ENCODE measurements around the gene NQO2. TPM values are rescaled to one million over a fixed set of nuclear protein-coding genes. Genes with fewer than 3 reads are reported as not detected.

Gene NQO2
- total RNA-seq, 1 donor: 14.5 TPM

DNA sequence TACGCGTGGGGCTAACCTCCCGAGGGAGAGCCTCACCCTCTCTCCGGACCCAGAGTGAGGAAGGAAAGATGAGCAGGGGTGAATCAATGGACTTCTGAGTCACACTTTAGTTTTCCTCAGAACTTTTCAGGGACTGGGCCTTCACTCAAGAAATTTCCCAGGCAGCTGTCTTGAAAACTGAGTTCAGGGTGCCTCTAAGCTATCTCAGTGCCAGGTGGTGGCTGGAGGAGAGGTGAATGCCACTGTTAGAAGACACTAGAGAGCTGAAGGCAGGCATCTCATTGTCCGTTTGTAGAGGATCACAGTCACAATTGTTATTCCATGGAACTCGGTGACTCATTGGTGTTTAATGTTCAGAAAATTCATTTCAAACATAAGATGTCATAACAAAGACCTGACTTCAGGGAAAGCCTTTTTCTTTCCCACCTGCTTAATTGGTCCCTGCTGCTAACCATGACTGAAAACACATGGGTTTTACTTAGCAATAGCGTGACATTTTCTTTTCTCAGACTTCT is 23.1 kb upstream of the NQO2 start:
- H3K4me3 ChIP-seq (ENCODE audit: low read length): no peak overlapping the region

DNA sequence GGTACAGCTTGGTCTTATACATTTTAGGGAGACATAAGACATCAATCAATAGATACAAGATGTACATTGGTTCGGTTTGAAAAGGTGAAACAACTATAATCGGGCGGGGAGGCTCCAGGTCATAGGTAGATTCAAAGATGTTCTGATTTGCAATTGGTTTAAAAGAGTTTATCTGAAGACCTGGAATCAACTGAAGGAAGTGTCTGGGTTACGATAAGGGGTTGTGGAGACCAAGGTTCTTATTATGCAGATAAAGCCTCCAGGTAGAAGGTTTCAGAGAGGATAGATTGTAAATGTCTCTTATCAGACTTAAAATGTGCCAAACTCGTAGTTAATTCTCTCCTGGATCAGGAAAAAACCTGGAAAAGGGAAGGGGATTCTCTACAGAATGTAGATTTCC is 22.4 kb upstream of the NQO2 start:
- H3K4me3 ChIP-seq (ENCODE audit: low read length): no peak overlapping the region
- peaks cover 42% of the 10 kb centered on the region for H3K4me1 ChIP-seq (ENCODE audit: insufficient read depth, low read length)
- no peaks in the 10 kb centered on the region for H3K27me3 ChIP-seq (ENCODE audit: insufficient read depth, low read length)
- H3K9me3 ChIP-seq (ENCODE audit: low read depth, low read length): no peaks in the 10 kb centered on the region

More for the DNA sequence above, 23.1 kb upstream of the NQO2 start:
- Histone ChIP-seq H3K27me3 (ENCODE audit: insufficient read depth, low read length) (no peaks in the 10 kb centered on the region), H3K4me1 (ENCODE audit: insufficient read depth, low read length) (peaks cover 42% of the 10 kb centered on the region), H3K9me3 (ENCODE audit: low read depth, low read length) (no peaks in the 10 kb centered on the region)

DNA sequence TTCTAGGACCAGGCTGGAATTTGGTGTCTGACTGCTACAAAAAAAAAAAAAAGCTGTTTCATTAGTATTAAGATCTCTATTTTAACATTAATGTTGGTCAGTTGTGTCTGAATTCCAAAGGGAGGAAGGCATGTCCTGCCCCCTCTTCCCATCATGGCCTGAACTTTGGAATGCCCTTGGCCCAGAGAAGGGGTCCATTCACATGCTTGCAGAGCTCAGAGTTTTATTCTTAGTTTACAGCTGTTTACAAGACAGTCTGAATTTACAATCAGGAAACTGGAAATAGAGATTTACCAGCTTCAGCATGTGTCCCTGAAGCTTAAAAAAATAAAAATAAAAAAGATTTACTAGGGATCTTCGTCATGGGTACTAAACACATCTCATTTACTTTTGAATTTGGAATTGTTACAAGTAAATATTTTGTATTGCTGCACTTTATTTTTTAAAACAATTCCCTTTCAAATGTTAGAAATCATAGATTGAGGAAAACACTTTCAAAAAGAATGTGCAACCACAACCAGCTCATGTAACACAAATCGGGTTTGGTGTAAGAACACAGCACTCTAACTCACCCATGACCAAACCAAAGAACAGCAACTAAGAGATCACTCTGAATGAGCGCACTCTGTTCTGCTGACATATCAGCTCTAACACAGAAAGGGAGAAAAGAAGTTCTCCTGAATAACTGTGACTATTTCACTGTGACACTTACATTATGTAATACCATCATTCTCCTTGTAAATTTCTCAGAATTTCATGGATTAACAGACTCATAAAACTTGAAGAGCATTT is 21.7 kb upstream of the NQO2 start:
- H3K4me1 ChIP-seq (ENCODE audit: insufficient read depth, low read length): peaks cover 46% of the 10 kb centered on the region
- H3K4me3 ChIP-seq (ENCODE audit: low read length): no peak overlapping the region
- no peaks in the 10 kb centered on the region for H3K27me3 ChIP-seq (ENCODE audit: insufficient read depth, low read length)
- no peaks in the 10 kb centered on the region for H3K9me3 ChIP-seq (ENCODE audit: low read depth, low read length)

DNA sequence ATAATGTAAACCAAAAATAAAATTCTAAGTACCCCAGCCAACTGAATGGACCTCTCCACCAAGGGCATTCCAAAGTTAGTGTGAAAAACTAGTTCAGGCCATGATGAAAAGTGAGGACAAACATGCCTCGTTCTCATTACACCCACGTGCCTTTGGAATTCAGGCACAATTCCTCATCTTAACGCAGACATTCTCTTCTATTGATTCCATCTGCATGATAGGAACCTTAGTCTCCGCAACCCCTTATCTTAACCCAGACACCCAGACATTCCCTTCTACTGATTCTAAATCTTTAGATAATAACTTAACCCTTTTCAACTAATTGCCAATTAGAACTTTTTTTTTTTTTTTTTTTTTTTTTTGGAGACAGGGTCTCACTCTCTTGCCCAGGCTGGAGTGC is 20.8 kb upstream of the NQO2 start:
- H3K4me3 ChIP-seq (ENCODE audit: low read length): no peak overlapping the region
- H3K27me3 ChIP-seq (ENCODE audit: insufficient read depth, low read length): no peaks in the 10 kb centered on the region
- H3K4me1 ChIP-seq (ENCODE audit: insufficient read depth, low read length): peaks cover 47% of the 10 kb centered on the region
- no peaks in the 10 kb centered on the region for H3K9me3 ChIP-seq (ENCODE audit: low read depth, low read length)

DNA sequence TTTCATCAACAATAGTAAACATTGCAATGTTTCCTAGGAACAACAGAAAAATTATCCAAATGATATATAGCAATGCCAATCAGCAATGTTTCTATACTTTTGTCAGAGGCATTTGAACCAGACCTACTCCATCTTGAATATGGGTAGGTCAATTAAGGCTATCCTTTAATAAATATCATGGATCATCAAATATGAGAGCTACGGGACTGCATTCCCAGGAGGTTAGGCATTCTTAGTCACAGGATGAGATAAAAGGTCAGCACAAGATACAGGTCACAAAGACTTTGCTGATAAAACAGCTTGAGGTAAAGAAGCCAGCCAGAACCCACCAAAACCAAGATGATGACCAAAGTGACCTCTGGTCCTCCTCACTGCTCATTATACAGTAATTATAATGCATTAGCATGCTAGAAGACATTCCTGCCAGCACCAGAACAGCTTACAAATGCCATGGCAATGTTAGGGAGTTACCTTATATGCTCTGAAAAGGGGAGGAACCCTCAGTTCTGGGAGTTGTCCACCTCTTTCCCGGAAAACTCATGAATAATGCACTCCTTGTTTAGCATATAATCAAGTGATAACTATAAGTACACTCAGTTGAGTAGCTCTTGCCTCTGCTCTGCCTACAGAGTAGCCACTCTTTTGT is 19.8 kb upstream of the NQO2 start:
- Histone ChIP-seq H3K4me1 (ENCODE audit: insufficient read depth, low read length) (peaks cover 47% of the 10 kb centered on the region), H3K9me3 (ENCODE audit: low read depth, low read length) (no peaks in the 10 kb centered on the region), H3K4me3 (ENCODE audit: low read length) (no peak overlapping the region), H3K27me3 (ENCODE audit: insufficient read depth, low read length) (no peaks in the 10 kb centered on the region)

DNA sequence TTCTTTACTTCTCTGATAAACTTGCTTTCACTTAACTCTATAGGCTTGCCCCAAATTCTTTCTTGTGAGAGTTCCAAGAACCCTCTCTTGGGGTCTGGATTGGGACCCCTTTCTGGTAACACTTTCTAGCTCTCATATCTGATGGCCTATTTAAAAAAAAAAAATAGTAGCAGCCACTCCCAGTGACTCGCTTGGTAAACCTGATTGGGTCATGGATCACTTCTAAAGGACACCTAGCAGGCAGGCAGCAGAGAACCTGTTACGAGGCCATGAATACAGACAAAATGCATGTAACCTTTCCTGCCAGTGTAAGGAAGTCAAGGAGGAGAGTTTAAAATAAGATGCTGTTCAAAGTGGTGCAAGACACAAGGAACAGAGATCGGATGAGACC is 19.2 kb upstream of the NQO2 start:
- H3K4me3 ChIP-seq (ENCODE audit: low read length): no peak overlapping the region
- H3K9me3 ChIP-seq (ENCODE audit: low read depth, low read length): no peaks in the 10 kb centered on the region
- peaks cover 47% of the 10 kb centered on the region for H3K4me1 ChIP-seq (ENCODE audit: insufficient read depth, low read length)
- H3K27me3 ChIP-seq (ENCODE audit: insufficient read depth, low read length): no peaks in the 10 kb centered on the region

DNA sequence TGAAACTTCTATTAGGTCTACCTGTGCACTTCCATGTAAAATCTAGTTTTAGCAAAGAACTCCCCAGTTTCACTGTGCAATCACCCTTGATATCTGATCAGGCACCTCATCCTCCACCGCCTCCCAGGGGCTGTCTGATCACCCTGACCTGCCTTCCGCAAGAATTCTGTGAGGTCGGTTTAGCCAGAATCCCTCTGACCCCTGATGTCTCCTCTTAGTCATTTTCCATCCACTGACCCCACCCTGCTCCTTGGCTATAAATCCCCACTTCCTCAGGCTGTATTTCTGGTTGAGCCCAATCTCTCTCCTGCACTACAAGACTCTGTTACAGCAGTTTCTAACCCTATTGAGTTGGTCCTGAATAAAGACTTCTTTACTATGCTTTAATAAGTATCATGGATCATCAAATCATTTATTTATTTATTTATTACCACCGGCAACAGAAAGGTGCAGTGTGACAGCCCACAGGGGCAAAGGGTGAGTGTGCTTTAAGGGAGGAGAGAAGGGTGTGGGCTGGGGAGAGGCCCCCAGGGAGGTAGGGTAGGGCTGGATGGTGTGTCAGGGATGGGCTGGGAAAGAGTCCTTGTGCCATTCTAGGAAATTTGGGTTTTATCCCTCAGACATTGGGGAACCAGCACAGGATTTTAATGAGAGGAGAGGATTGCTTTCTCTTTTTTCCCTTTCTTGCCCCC is 17.1 kb upstream of the NQO2 start:
- Histone ChIP-seq H3K4me3 (ENCODE audit: low read length) (no peak overlapping the region), H3K4me1 (ENCODE audit: insufficient read depth, low read length) (peaks cover 40% of the 10 kb centered on the region), H3K27me3 (ENCODE audit: insufficient read depth, low read length) (no peaks in the 10 kb centered on the region), H3K9me3 (ENCODE audit: low read depth, low read length) (no peaks in the 10 kb centered on the region)

DNA sequence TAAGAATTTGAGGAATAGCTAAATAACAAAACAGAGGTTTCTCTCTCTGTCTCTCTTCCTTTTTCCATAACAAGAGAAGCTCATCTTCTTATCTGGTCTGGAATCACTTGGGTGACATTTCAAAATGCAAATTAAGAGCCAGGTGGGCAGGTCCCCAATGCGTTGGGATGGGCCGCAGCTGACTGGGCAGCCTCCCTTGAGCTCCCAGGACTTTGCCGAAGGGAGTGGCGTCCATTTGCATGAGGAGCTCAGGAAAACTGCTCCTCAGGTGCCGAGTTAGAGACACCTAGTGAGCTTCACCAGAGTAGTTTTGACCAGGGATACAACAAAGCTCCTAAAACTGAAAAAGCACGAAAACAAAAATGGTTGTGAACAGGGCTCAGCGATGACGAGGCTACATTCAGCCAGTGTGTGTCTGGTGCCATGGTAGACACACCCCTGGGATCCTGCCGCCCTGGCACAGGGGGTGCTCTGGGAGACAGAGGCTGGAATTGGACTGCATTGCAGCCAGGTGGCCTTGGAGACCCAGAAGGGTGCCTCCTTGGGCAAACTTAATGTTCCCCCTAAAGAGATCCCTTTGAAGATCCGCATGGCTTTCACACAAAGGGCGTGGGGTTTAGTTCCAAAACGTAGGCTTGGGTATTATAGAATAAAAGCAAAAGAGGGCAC is 14.8 kb upstream of the NQO2 start:
- Histone ChIP-seq H3K4me3 (ENCODE audit: low read length) (no peak overlapping the region), H3K27me3 (ENCODE audit: insufficient read depth, low read length) (no peaks in the 10 kb centered on the region), H3K4me1 (ENCODE audit: insufficient read depth, low read length) (peaks cover 50% of the 10 kb centered on the region), H3K9me3 (ENCODE audit: low read depth, low read length) (no peaks in the 10 kb centered on the region)

DNA sequence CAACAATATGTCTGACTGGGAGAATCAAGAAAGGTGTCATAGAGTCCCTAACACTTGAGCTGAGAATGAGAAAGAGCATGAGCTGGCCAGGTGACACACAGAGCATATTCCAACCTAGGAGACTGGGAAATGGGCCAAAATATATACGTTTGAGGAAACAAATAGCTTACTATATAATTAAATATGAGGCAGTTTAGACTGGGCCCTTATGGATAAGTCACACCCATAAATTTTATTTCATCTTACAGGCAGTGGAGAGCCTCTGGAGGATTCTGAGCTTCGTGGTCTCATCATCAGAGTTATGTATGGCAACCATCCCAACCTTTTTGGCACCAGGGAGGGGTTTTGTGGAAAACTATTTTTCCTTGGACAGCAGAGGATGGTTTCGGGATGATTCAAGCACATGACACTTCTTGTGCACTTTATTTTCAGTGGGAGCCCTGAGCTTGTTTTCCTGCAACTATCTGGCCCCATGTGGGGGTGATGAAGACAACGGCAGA is 12.9 kb upstream of the NQO2 start:
- Histone ChIP-seq H3K4me1 (ENCODE audit: insufficient read depth, low read length) (peaks cover 41% of the 10 kb centered on the region), H3K9me3 (ENCODE audit: low read depth, low read length) (no peaks in the 10 kb centered on the region), H3K27me3 (ENCODE audit: insufficient read depth, low read length) (no peaks in the 10 kb centered on the region), H3K4me3 (ENCODE audit: low read length) (no peak overlapping the region)

DNA sequence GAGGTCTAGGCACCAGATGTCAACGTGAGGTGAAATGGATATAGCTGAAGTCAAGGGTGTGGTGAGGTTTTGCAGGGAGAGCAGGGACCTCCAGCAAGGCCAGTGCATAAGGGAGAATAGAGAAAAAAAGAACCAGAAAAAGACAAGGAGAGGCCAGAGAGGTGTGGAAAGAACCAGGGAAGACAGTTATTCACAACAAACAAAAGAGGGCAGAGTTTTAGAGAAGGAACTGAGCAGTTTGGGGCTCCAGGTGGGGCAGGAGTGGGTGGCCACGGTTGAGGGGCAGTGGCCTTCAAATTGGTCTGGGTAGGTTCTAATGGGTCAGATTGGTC is 11.6 kb upstream of the NQO2 start:
- Histone ChIP-seq H3K4me1 (ENCODE audit: insufficient read depth, low read length) (peaks cover 29% of the 10 kb centered on the region), H3K4me3 (ENCODE audit: low read length) (peak overlapping the region; percentile 93), H3K27me3 (ENCODE audit: insufficient read depth, low read length) (no peaks in the 10 kb centered on the region), H3K9me3 (ENCODE audit: low read depth, low read length) (no peaks in the 10 kb centered on the region)

DNA sequence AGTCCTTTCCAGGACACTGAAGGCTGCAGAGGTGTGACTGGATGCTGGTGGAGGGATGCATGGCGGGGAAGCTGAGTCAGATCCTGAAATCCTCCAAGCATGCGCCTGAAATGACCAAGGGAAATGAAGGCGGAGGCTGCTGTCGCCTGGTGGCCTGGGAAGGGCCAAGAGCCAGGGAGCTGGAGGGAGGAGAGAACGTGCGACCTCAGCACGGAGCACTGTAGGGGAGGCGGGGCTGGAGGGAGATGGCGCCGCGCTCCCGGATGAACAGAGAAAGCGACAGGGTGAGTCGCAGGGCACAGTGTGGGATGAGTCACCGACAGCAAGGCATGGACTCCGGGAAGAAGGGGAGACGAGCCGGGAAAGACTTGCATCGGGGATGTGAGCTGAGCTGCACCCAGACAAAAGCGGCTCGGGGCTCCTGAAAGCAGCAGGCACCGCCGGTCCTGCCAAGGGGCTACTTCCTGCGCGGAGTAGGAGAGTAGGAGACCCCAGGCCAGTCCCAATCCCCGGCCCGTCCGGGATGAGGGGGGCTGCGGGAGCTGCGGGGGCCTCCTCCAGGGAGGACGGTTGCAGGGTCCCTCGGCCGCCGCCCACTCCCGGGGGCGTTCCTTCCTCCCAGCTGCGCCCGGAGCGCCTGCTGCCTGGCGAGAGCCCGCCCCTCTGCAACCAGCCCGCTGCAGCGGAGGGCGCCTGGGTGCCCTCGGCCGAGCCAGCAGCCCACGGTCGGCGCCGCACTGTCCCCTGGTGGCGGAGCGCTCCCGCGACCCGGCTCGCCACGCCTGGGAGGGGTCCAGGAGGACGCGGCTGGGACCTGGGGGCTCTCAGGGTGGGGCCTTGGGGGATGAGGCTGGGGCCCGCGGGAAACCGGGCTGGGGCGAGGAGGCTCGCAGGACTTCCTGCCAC is 11.0 kb upstream of the NQO2 start:
- H3K27me3 ChIP-seq (ENCODE audit: insufficient read depth, low read length): no peaks in the 10 kb centered on the region
- no peaks in the 10 kb centered on the region for H3K9me3 ChIP-seq (ENCODE audit: low read depth, low read length)
- H3K4me1 ChIP-seq (ENCODE audit: insufficient read depth, low read length): peaks cover 26% of the 10 kb centered on the region
- H3K4me3 ChIP-seq (ENCODE audit: low read length): peak overlapping the region; percentile 93

DNA sequence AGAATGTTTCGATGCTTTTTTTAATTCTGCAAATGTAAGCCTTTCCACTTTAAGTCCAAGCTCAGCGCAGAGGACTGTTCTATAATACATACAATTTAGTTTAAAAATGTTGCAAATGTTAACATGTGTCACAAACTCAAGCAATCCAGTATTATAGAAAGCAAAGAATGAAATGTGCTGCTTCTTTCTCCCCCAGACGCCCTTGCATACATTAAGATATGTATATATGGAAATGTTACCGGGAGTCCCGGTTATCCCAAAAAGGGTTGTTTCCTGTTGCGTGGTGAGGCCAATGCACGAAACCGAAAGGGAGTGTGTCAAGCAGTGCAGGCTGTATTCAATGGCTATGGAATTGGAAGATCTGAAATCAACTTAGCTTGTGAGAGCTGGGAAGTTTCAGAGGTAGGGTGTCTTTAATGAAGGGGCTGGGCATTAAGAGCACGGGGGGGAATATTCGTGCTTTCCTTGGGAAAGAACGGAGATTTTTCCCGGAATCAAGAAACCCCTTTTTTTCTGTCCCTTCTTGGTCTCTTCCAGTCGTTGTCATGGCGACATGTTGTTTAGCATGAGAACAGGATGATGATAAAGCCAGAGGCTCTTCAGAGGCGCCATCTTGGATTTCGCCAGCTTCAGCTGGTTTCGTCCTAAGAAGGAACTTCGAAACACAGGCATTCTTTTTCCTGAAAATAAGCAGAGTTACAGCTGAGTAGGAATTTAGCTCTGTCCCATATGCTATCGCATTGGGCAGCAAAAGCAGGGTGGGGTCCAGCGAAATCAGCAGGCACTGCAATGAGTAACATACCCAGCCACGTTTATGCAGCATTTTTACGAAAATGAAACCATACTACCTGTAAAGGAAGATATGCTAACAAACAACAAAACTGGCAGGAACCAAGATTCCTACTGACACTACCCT is 10.1 kb upstream of the NQO2 start:
- H3K27me3 ChIP-seq (ENCODE audit: insufficient read depth, low read length): no peaks in the 10 kb centered on the region
- H3K9me3 ChIP-seq (ENCODE audit: low read depth, low read length): no peaks in the 10 kb centered on the region
- H3K4me3 ChIP-seq (ENCODE audit: low read length): peak overlapping the region; percentile 93
- H3K4me1 ChIP-seq (ENCODE audit: insufficient read depth, low read length): peaks cover 26% of the 10 kb centered on the region

DNA sequence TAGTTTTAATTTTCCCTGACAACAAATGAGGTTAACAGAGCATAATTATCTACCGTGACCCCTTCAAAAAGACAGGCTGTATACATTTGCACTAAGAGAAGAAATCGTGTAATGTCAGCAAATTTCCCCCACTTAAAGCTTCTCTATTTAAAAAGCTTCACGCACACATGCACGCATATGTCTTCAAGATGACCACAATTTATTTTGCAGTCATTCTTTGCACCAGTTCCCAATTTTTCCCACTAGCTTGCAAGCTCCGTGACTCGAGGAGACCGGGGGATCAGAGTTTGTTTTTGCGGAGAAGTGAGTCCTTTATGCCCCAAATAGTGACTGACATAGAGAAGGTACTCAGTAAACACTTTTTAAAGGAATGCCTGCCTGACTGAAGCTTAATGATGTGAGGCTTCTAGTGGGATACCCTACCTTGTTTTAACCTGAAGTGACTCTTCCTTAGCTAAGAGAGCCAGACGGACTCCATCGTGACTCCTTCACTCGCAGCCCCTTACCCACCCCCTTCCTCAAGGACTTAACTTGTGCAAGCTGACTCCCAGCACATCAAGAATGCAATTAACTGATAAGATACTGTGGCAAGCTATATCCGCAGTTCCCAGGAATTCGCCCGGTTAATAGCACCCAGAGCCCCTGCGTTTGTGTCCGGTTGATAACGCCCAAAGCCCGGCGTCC is 9.3 kb upstream of the NQO2 start:
- Histone ChIP-seq H3K4me1 (ENCODE audit: insufficient read depth, low read length) (peaks cover 26% of the 10 kb centered on the region), H3K27me3 (ENCODE audit: insufficient read depth, low read length) (no peaks in the 10 kb centered on the region), H3K9me3 (ENCODE audit: low read depth, low read length) (no peaks in the 10 kb centered on the region), H3K4me3 (ENCODE audit: low read length) (peak overlapping the region; percentile 93)

Measured in mononuclear cell (primary cell).